Stomach smooth muscle (tissue), 2 donors: ENCODE data around the gene RHBG.
A peak's percentile ranks its signal among the peaks of the same experiment; 100 is the strongest.

Source experiments
- H3K27ac ChIP-seq: one replicate; pipeline ENCODE4 v1.7.0; 2013; ENCODE audit warnings: mild to moderate bottlenecking, low read length, inconsistent platforms
- H3K27me3 ChIP-seq, 2 donors: one replicate each; pipeline ENCODE4 v1.7.0; 2013; ENCODE audit warnings: low read length in 2 of 2; ENCODE audit not compliant: insufficient read depth in 2 of 2, control insufficient read depth in 1 of 2
- H3K36me3 ChIP-seq, 2 donors: one replicate each; pipeline ENCODE4 v1.7.0; 2013; ENCODE audit warnings: low read length in 2 of 2; ENCODE audit not compliant: control insufficient read depth in 2 of 2, insufficient read depth in 2 of 2
- H3K4me1 ChIP-seq: one replicate; pipeline ENCODE4 v1.7.0; 2013; ENCODE audit warnings: low read length; ENCODE audit not compliant: control insufficient read depth, insufficient read depth
- H3K4me3 ChIP-seq, 2 donors: one replicate each; pipeline ENCODE4 v1.7.0; 2013; ENCODE audit warnings: low read length in 2 of 2
- H3K9ac ChIP-seq, 2 donors: one replicate each; pipeline ENCODE4 v1.7.0; 2013; ENCODE audit warnings: low read length in 2 of 2, mild to moderate bottlenecking in 1 of 2
- H3K9me3 ChIP-seq, 2 donors: one replicate each; pipeline ENCODE4 v1.7.0; 2013; ENCODE audit warnings: low read length in 2 of 2; ENCODE audit not compliant: control insufficient read depth in 2 of 2
- donor health status: healthy.
- donor health status: Pancreatic carcinoma.

The RHBG gene

DNA sequence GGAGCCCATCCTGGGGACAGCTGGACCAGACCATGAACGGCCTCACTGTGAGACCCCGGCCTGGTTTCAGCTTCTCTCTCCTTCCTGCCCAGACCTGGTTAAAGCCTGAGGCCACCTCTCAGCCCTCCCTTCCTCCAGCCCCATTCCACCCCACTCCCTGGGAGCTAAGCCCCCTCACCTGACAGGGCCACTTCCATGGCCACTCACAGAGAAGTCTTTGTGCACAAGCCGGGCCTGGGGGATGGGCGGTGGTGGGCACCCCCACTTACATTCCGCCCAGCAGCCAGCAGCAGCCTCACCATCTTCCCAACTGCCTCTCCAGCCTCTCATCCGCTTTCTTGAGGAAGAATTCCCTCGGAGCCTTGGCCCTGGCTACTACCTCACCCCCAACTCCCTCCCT lies 40.4 kb downstream of the RHBG start:
- H3K27me3 ChIP-seq, result peaks cover 36 to 46% of the 10 kb centered on the region in 2 donors
- no peak overlapping the region for H3K27ac ChIP-seq
- no peaks in the 10 kb centered on the region for H3K4me1 ChIP-seq
- H3K4me3 ChIP-seq, result no peak overlapping the region
- no peak overlapping the region for H3K9ac ChIP-seq
- no peaks in the 10 kb centered on the region for H3K9me3 ChIP-seq
- H3K36me3 ChIP-seq, result no peaks in the 10 kb centered on the region

DNA sequence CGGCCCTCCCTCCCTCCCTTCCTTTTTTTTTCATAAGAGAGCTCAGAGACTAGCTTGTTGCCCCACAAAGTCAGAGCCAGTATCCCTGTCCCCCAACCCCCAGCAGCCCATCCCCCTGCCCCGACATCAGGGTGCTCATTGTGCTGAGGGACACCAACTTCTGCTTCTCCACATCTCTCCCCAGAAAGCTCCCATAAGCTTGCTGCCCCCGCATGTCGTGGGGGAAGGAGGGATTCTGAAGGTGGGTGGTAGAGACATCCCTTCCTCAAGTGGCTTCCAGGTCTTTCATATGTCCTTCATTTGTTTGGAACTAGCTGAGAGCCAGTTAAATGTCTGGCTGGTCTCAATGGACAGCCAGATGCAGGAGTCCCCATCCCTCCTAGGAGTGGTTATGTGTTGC lies 41.2 kb downstream of the RHBG start:
- no peak overlapping the region for H3K27ac ChIP-seq
- peaks cover 38 to 51% of the 10 kb centered on the region in 2 donors for H3K27me3 ChIP-seq
- H3K9ac ChIP-seq, result no peak overlapping the region
- H3K4me3 ChIP-seq, result no peak overlapping the region
- H3K36me3 ChIP-seq, result no peaks in the 10 kb centered on the region
- H3K4me1 ChIP-seq, result no peaks in the 10 kb centered on the region
- no peaks in the 10 kb centered on the region for H3K9me3 ChIP-seq

DNA sequence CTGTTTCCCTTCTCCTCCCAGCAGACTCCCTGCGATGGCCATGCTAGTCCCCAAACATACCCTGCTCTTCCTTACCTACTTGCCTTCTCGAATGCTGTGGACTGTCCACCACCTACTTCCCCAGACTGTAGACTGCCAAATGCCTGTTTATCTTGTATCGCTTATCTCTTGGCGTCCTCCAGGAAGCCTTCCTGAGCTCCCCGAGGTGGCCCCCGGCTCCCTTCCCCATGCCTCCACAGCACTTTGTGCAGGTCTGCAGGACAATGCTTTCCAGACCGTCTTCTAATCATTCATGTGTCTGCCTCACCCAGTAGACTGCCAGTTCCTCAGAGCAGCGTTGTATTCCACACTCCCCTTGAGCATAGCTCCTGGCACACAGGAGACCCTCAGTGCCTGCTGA lies 41.7 kb downstream of the RHBG start:
- no peaks in the 10 kb centered on the region for H3K36me3 ChIP-seq
- H3K27ac ChIP-seq, result no peak overlapping the region
- no peaks in the 10 kb centered on the region for H3K9me3 ChIP-seq
- no peaks in the 10 kb centered on the region for H3K4me1 ChIP-seq
- H3K4me3 ChIP-seq, result no peak overlapping the region
- no peak overlapping the region for H3K9ac ChIP-seq
- H3K27me3 ChIP-seq, result peaks cover 39 to 49% of the 10 kb centered on the region in 2 donors

DNA sequence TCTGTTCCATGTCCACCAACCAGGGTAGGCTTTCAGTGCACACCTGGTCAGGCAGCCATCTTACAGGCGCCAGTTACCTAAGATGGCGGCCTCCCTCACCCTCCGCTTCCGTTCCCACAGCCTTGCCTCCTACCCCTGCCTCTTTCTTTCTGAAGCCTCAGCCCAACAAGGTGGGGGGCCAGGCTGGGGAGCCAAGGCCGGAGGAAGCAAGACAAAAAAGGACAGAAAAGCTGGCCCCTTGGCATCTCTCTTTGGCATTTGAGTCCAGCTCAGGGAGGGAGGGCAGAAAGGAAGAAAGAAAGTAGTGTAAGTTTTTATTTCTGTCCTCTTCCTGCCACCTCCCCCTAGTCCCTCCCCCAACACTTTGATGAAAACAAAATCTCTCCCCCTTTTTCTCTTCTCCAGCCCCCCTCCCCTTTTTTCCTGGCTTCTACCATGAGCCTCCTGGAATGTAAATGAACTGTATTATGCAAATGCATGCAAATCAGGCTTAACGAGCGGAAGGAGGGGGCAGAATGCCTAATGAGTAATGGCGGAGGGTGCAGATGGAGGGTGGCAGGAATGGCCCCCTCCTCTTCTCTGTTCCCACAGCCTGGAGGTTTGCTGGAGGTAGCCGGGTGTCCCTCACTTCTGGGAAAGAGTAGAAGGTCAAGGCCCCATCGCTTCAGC lies 43.8 kb downstream of the RHBG start:
- H3K27me3 ChIP-seq, result peaks cover 40 to 52% of the 10 kb centered on the region in 2 donors
- H3K9ac ChIP-seq, result no peak overlapping the region
- no peak overlapping the region for H3K27ac ChIP-seq
- no peaks in the 10 kb centered on the region for H3K9me3 ChIP-seq
- no peaks in the 10 kb centered on the region for H3K36me3 ChIP-seq
- H3K4me3 ChIP-seq, result no peak overlapping the region
- H3K4me1 ChIP-seq, result no peaks in the 10 kb centered on the region

DNA sequence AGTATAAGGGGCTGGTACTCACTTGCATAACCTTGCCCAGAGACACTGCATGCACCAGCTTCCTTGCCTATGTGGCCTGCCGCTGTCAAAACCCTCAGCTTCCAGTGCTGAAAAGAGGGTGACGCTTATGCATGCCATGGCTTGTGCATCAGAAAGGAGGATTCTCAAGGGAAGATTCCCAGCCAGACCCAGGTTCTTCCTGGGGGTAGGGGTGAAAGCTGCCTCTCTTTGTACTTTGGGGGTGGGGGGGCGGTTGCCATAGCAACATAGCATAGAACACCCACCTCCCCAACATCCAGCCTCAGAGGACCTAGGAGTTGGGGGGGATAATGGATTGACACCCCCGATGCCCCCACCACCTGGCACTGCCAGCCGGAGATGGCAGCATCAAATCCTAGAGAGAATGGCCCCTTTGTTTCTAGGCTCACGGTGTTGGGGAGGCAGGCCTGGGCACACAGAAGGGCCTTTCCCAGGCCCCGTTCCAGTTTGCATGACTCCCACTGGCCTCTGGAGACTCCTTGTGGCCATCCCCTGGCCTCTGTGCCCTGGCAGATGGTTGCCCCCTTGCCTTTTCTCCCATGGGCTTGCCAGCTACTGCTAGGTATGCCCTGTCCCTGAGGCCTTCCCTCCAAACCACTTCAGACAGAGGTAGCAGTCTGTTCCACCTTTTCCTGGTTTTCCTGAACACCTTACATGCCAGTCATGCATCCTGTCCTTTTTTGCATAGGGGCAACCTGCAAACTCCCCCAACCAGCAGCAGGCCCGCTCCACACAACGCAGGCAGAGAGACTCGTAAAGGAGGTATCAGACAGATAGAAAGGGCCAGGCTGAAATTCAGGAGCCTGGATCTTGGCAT lies 44.6 kb downstream of the RHBG start:
- H3K36me3 ChIP-seq, result no peaks in the 10 kb centered on the region
- no peak overlapping the region for H3K27ac ChIP-seq
- no peaks in the 10 kb centered on the region for H3K4me1 ChIP-seq
- H3K27me3 ChIP-seq, result peaks cover 43 to 49% of the 10 kb centered on the region in 2 donors
- H3K9me3 ChIP-seq, result no peaks in the 10 kb centered on the region
- H3K4me3 ChIP-seq, result no peak overlapping the region
- H3K9ac ChIP-seq, result no peak overlapping the region

DNA sequence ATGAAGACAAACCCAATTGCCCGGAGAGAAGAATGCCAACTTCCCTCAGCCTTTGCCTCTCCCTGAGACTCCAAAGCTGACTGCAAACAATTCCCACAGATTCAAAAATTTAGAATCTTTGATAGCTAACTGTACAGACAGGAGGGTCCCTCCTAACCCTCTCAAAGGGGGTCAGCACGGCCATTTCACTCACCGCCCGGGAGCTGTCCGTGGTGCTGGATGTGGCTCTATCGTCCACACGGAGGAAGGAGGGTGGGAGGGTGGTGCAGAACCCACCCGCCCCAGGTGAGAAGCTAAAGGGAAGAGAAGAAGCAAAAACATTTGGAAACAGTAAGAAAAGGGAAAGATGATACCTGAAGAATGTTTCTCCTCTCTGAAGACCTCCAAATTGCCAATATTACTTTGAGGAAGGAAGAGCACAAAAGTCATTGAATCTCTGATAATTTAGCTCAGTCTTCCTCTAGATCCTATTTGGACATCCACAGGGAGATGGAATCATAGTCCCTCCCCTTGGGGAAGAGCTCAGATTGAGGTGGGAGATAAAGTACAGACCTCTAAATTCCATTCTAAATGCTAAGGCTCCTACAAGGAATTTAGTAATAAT lies 45.6 kb downstream of the RHBG start:
- Histone ChIP-seq H3K27me3 (peaks cover 52 to 58% of the 10 kb centered on the region in 2 donors), H3K36me3 (no peaks in the 10 kb centered on the region), H3K27ac (no peak overlapping the region), H3K4me1 (no peaks in the 10 kb centered on the region), H3K9ac (no peak overlapping the region), H3K9me3 (no peaks in the 10 kb centered on the region), H3K4me3 (no peak overlapping the region)

DNA sequence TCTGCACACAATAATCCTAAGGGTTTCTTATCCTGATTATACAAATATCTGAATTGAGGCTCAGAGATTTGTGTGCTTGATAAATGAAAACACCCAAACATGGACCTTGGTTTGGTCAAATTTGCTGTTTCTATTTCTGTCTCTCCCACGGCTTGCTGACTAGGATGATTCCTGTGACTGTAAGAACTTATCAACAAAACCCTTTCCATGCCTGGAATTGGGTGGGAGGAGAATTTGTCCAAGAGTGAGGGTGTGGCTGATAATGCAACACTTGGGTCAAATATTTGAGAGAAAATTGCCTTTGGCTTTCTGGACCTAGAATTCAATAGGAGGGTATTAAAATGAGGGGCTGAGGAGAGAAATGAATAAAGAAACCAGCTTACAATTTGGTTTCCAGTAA lies 48.0 kb downstream of the RHBG start:
- peaks cover 72 to 73% of the 10 kb centered on the region in 2 donors for H3K27me3 ChIP-seq
- H3K9ac ChIP-seq, result no peak overlapping the region
- H3K4me3 ChIP-seq, result no peak overlapping the region
- H3K9me3 ChIP-seq, result no peaks in the 10 kb centered on the region
- peaks cover 22% of the 10 kb centered on the region for H3K4me1 ChIP-seq
- no peak overlapping the region for H3K27ac ChIP-seq
- no peaks in the 10 kb centered on the region for H3K36me3 ChIP-seq

DNA sequence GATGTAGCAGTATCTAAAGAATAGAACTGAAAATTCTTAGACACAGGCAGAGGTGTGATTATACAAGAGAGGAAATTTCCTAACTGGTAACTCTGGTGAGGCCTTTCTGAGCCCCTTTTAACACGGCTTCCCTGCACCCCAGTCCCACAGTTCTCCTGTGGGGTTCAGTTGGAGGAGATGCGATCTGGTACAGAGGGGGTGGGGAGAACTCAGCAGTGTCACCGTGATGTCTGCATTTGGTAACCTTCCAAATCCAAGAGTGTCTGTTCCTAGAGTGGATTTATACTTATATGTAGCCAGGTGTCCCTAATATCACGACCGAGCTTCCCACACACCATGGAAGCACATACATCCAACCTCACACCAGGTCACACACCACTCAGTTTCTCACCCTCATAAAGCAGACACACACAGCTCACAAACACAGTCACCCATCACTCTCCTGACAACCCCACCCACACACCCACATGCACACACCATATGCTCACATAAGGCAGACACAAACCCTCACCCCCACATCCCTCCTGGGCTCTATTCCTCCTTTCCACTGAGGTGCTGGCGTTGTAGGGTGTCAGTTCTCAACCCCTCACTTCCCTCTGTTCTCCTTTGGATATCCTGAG lies 48.5 kb downstream of the RHBG start:
- H3K27me3 ChIP-seq, result peaks cover 77 to 78% of the 10 kb centered on the region in 2 donors
- no peaks in the 10 kb centered on the region for H3K9me3 ChIP-seq
- no peaks in the 10 kb centered on the region for H3K36me3 ChIP-seq
- H3K9ac ChIP-seq, result no peak overlapping the region
- no peak overlapping the region for H3K4me3 ChIP-seq
- H3K4me1 ChIP-seq, result peaks cover 23% of the 10 kb centered on the region
- no peak overlapping the region for H3K27ac ChIP-seq

DNA sequence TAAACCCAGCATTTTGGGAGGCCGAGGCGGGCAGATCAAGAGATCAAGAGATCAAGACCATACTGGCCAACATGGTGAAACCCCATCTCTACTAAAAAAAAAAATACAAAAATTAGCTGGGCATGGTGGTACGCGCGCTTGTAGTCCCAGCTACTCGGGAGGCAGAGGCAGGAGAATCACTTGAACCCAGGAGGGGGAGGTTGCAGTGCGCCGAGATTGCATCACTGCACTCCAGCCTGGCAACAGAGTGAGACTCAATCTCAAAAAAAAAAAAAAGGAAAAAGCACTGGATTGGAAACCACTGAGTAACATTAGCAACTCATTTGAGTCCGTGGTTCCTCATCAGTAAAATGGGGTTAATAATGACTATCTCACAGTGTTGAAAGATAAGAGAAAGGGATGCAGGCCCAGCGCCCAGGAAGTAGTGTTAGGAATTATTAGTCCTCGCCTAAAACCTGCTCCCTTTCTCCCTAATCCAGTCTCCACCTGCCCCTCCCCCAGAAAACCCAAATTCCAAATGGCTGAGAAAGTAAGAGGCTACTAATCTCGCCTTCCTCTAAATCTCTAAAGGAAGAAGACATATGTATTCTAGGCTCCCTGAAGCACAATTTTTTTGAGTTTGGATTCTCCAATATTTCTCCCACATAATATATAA lies 49.5 kb downstream of the RHBG start:
- Histone ChIP-seq H3K27me3 (peaks cover 82 to 85% of the 10 kb centered on the region in 2 donors), H3K4me3 (no peak overlapping the region), H3K4me1 (peaks cover 23% of the 10 kb centered on the region)

DNA sequence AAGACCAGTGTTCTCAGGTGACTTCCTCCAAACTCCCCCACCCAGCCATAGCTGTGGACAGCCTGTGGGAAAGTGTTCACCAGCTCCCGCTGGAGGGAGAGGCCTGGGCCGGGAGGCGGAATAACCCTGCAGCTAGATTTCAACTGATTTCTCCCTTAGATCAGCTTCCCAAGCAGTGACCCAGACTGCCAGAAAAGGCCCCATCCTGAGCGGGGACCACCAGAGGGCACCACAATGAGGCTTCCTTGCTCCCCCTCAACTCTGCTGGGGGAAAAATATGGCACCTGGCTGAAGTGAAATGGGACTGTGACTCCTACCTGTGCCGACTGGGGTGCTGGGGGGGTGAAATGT lies 50.8 kb downstream of the RHBG start:
- peaks cover 23% of the 10 kb centered on the region for H3K4me1 ChIP-seq
- H3K9ac ChIP-seq, result no peak overlapping the region
- peaks cover 74 to 80% of the 10 kb centered on the region in 2 donors for H3K27me3 ChIP-seq
- no peak overlapping the region for H3K27ac ChIP-seq
- H3K36me3 ChIP-seq, result no peaks in the 10 kb centered on the region
- H3K9me3 ChIP-seq, result no peaks in the 10 kb centered on the region
- peak overlapping the region in 1 of 2 donors; percentile 55 for H3K4me3 ChIP-seq

More for the DNA sequence above, 49.5 kb downstream of the RHBG start:
- Histone ChIP-seq H3K27ac (no peak overlapping the region), H3K9ac (no peak overlapping the region), H3K9me3 (no peaks in the 10 kb centered on the region), H3K36me3 (no peaks in the 10 kb centered on the region)
